GM12801 (cell line): ENCODE results near the gene APOB.

Experiments used
- CTCF ChIP-seq: IDR thresholded peaks from one replicate; pipeline ENCODE4 v1.5.1; 2011; ENCODE audit warnings: control low read depth; ENCODE audit not compliant: insufficient read length; ENCODE audit errors: extremely low read depth

Gene APOB

GRCh38 chr2:20957788-20958525, 85.9 kb downstream of the APOB start:
- TF ChIP-seq CTCF, result no peak

- TF ChIP-seq CTCF, result no peak
These were observed 88.4 kb downstream of the APOB start for GRCh38 chr2:20955277-20956026.

GRCh38 chr2:20953146-20953824, 90.6 kb downstream of the APOB start:
- no peak for TF ChIP-seq CTCF
